OCI-LY1 (cell line): Measurements from ENCODE around the gene RECK.

Experiments
- EZH2 ChIP-seq: fragments of 200-600 bp; sonication (generic), shearing (Covaris generic); IDR thresholded peaks from 2 replicates; pipeline ENCODE4 v1.8.0; 2017; ENCODE audit warnings: borderline replicate concordance, mixed run types, mild to moderate bottlenecking, antibody characterized with exemption, low read length, moderate library complexity, mixed read lengths
- TF ChIP-seq, protein P1 (sequence below): fragments of 200-600 bp; sonication (generic), shearing (Covaris generic); IDR thresholded peaks from 2 replicates; pipeline ENCODE4 v1.5.1; 2017; ENCODE audit warnings: mild to moderate bottlenecking, antibody characterized with exemption, low read length, moderate library complexity, mixed read lengths

DNA sequence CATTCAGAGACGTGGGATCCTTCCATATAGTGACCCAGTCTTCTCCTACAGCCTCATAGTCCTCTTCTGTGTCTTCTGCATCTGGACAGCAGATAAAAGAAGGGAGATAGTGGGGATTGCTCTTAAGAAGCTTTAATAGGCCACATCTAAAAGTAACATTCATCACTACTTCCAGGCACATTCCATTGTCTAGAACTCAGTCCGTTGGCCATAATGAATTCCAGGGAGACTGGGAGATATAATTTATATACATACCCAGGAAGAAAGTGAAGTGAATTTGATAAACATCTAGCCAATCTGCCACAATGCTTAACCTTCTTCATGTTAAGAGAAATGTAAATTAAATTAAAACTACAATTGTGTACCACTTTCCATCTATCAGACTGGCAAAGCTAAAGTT lies 77.3 kb downstream of the RECK start:
- TF ChIP-seq, protein P1, sequence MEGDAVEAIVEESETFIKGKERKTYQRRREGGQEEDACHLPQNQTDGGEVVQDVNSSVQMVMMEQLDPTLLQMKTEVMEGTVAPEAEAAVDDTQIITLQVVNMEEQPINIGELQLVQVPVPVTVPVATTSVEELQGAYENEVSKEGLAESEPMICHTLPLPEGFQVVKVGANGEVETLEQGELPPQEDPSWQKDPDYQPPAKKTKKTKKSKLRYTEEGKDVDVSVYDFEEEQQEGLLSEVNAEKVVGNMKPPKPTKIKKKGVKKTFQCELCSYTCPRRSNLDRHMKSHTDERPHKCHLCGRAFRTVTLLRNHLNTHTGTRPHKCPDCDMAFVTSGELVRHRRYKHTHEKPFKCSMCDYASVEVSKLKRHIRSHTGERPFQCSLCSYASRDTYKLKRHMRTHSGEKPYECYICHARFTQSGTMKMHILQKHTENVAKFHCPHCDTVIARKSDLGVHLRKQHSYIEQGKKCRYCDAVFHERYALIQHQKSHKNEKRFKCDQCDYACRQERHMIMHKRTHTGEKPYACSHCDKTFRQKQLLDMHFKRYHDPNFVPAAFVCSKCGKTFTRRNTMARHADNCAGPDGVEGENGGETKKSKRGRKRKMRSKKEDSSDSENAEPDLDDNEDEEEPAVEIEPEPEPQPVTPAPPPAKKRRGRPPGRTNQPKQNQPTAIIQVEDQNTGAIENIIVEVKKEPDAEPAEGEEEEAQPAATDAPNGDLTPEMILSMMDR, result no peak
- TF ChIP-seq EZH2, result no peak
